ENCODE measurements around the gene GRAMD1A.
A peak's percentile ranks its signal among the peaks of the same experiment; 100 is the strongest.
"Not testable (repeated sequence)": the region's sequence is repeated elsewhere in the genome, so short reads cannot be mapped to it uniquely, and the experiment has no call there.

The GRAMD1A gene

DNA sequence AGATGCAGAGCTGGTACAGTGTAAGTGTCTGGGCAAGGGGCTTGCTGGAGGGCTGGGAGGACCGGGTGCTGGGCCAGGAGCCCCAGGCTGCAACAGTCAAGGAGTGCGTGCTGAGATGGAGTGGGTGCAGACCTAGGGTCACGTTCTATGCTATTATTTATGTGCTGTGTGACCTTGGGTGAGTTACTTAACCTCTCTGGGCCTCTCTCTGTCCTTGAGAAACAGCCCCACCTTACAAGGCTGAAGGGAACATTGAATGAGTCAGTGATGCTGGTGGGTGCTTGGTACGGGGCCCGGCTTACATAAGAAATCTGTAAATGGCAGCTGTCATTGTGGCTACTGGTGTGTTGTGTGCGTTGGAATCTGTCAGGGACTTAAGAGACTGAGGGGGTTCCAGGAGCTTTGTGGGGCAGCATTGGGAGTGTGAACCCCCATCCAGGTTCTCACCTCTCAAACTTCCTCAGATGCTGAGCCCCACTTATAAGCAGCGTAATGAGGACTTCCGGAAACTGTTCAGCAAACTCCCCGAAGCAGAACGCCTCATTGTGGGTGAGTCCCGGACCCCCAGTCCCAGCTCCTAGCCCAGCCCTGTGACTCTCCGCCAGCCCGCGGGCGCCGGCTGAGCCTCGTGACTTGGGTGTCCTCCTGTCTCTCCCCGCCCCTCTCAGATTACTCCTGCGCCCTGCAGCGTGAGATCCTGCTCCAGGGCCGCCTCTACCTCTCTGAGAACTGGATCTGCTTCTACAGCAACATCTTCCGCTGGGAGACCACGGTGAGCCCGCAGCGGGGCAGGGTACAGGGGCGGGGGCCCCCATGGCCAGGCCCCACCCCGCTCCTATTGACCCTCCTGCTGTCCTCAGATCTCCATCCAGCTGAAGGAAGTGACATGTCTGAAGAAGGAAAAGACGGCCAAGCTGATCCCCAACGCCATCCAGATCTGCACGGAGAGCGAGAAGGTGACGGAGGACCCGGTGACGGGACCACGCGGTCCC is 9.6 kb downstream of the GRAMD1A start:
- DNase-seq (ENCODE audit: low read depth) = no peak
- TF ChIP-seq, protein P1, sequence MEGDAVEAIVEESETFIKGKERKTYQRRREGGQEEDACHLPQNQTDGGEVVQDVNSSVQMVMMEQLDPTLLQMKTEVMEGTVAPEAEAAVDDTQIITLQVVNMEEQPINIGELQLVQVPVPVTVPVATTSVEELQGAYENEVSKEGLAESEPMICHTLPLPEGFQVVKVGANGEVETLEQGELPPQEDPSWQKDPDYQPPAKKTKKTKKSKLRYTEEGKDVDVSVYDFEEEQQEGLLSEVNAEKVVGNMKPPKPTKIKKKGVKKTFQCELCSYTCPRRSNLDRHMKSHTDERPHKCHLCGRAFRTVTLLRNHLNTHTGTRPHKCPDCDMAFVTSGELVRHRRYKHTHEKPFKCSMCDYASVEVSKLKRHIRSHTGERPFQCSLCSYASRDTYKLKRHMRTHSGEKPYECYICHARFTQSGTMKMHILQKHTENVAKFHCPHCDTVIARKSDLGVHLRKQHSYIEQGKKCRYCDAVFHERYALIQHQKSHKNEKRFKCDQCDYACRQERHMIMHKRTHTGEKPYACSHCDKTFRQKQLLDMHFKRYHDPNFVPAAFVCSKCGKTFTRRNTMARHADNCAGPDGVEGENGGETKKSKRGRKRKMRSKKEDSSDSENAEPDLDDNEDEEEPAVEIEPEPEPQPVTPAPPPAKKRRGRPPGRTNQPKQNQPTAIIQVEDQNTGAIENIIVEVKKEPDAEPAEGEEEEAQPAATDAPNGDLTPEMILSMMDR (conservative IDR thresholded peaks at IDR 0.05; ENCODE audit: control insufficient read depth, insufficient read depth, low read depth, low read length) = no peak
- H3K4me3 ChIP-seq (ENCODE audit: control insufficient read depth, low read depth, low read length) = no peak overlapping the region

GRCh38 chr19:35011091-35011689 is 11.1 kb downstream of the GRAMD1A start:
- DNase-seq (ENCODE audit: low read depth) = no peak

DNA sequence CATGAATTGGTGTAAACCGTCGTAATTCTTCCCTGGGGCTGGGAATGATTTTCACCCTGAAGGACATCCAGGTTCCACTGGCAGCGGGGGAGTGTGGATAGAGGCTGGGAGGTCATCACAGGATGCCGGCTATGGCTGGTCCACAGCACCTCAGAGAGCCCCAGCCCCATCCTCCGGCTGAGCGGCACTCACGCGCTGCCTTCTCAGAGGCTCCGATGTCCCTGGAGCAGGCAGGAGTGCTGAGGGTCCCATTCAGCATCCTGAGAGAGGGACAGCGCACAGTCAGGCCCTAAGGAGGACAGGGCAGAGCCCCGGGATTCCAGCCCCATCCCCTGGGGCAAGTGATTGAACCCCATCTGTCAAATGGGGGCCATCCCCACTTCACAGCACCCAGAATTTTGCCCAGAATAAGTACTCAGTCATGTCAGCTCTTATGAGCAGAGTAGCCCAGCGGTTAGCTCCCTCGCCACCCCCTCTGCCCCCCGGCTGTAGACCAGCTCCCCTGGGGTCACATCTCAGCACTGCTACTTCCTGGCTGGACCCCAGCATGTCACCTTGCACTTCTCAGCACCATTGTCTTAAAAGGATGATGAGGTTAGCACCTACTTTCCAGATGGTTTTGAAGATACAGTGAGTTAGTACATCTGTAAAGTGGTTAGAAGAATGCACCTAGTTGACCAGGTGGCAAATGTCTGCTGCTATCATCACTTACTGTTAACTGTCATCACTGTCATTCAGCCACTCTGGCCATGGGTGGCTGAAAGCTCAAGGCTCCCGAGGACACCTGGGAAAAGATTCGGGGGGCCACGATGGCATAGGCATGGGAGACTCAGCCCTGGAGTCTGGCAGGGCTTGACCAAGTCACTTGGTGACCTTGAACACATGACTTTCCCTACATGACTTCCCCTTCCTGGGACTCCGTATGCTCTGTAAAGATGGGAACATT is 11.9 kb downstream of the GRAMD1A start:
- DNase-seq (ENCODE audit: low read depth) = no peak
- H3K4me3 ChIP-seq (ENCODE audit: control insufficient read depth, low read depth, low read length) = no peak overlapping the region
- TF ChIP-seq, protein P1 (conservative IDR thresholded peaks at IDR 0.05; ENCODE audit: control insufficient read depth, insufficient read depth, low read depth, low read length) = no peak

More at GRCh38 chr19:35011091-35011689, 11.1 kb downstream of the GRAMD1A start:
- TF ChIP-seq, protein P1 (conservative IDR thresholded peaks at IDR 0.05; ENCODE audit: control insufficient read depth, insufficient read depth, low read depth, low read length) = no peak
- no peak overlapping the region for H3K4me3 ChIP-seq (ENCODE audit: control insufficient read depth, low read depth, low read length)

DNA sequence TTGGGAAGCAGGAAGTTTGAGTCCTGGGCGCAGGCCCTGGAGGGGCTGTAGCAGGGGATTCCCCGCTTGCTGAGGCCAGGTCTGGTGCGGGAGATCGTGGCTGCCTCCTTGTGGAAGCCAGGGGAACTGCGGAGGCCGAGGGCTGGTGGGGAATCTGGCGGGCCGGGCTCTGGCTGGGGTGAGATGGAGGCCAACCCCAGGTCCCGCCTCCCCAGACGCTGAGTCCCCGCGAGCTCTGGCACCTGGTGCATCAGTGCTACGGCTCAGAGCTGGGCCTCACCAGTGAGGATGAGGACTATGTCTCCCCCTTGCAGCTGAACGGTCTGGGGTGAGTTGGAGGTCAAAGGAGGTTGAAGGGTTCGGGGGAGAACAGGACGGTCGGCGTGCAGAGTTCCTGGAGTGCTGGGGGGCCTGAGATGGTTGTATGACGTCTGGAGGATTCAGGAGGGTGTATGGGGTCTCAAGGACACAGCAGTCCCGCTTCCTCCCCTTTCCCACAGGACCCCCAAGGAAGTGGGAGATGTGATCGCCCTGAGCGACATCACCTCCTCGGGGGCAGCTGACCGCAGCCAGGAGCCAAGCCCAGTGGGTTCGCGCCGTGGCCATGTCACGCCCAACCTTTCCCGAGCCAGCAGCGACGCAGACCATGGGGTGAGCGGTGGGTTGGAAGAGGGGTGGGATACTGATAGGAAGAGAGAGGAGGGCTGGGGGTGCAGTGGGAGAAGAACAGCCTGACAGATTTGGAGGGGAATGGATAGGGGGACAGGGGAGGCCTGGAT is 13.1 kb downstream of the GRAMD1A start:
- TF ChIP-seq, protein P1 (conservative IDR thresholded peaks at IDR 0.05; ENCODE audit: control insufficient read depth, insufficient read depth, low read depth, low read length) = peak; percentile 92
- peak; percentile 61 for DNase-seq (ENCODE audit: low read depth)
- no peak overlapping the region for H3K4me3 ChIP-seq (ENCODE audit: control insufficient read depth, low read depth, low read length)

- H3K4me3 ChIP-seq (ENCODE audit: control insufficient read depth, low read depth, low read length) = no peak overlapping the region
- TF ChIP-seq, protein P1 (conservative IDR thresholded peaks at IDR 0.05; ENCODE audit: control insufficient read depth, insufficient read depth, low read depth, low read length) = no peak
- no peak for DNase-seq (ENCODE audit: low read depth)
Measured at GRCh38 chr19:35013820-35014754, 14.0 kb downstream of the GRAMD1A start.

- not testable (repeated sequence) for DNase-seq (ENCODE audit: low read depth); H3K4me3 ChIP-seq (ENCODE audit: control insufficient read depth, low read depth, low read length)
Measured at GRCh38 chr19:35014774-35015173, 14.7 kb downstream of the GRAMD1A start.

All from fibroblast of mammary gland (primary cell).